ENCODE results near the gene EIF3CL. TPM values are rescaled to one million over a fixed set of nuclear protein-coding genes. Genes with fewer than 3 reads are reported as not detected.
"Not testable (repeated sequence)": the region's sequence is repeated elsewhere in the genome, so short reads cannot be mapped to it uniquely, and the experiment has no call there.

The EIF3CL gene
- total RNA-seq, 1 donor from 2014 or later = 88.7 TPM

DNA sequence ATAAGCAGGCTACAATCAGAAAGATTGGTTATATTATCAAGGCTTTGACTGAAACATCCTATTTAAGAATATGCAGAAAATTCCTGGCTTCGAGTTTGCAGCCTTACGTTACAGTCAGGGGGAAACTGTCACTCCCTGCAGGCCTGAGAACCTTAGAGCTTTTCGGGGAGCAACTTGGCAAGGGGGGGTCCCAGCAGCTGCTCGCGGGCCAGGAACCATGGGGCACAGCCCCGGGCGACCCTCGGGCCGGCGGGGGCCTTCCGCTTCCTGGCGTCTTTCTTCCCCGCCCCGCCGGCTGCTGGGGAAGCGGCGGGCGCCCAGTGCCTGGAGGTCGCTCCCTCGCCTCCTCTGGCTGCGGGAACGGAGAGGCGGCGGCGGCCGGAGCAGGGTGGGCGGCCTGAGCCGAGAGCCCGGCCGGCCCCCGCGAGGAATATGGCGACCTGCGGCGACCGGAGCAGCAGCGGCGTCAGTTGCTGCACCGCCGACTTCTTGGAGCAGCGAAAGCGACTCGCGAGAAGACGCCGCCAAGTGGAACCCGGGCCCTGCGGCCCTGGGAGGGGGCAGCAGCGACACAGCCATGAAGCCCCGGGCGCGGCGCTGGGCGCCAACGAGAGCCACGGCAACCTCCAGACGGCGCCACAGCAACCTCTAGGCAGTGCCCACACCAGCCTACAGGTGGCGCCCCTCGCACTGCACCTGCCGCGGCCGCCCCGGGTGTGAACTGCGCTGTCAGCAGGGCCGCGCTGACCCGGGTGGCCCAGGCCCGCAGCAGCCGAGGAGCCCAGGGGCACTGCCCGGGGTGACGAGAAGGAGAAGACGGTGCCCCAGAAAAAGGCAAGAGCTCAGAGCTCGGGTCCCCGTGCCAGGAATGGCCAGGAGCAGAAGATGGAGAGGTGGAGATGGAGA, 39.1 kb downstream of the EIF3CL start:
- not testable (repeated sequence) for DNase-seq (ENCODE audit: low spot score)

DNA sequence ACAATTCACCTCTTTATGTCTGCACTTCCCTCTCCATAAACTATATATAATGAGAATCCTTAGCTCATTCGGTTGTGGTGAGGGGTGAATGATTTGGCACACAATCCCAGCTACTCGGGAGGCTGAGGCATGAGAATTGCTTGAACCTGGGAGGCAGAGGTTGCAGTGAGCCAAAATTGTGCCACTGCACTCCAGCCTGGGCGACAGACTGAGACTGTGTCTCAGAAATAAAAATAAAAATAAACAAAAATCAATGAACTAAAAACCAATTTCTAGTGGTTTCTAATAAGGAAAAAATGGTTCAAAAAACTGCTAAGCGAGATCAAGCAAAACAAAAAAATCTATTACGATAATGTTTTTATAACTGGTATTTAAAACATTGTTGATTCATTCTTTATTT, 40.2 kb downstream of the EIF3CL start, which contains the start of gene NPIPB6:
TSS of gene NPIPB6 (minus strand) at position 101 of the 400 bp plus-strand sequence. CDS start 686 bp downstream, outside the sequence.
- DNase-seq (ENCODE audit: low spot score) = not testable (repeated sequence)

DNA sequence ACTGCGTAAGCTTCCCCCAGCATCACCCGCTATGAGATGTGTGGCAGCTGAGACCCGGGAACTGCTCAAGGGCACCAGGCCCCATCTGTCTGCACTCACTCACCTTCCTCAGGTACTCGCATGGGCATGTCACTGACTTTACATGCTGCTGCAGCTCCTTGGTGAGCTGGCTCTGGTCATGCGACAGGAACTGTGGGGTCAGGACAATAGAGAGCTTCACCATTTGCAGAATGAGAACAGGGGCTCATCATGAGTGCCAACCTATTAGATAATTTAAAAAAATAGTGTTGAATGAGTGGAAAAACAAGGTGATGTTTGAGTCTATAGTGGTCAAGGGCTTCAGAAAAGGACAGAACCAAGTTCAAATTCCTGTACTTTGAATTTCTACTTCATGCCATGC, 41.0 kb downstream of the EIF3CL start:
- not testable (repeated sequence) for DNase-seq (ENCODE audit: low spot score)

DNA sequence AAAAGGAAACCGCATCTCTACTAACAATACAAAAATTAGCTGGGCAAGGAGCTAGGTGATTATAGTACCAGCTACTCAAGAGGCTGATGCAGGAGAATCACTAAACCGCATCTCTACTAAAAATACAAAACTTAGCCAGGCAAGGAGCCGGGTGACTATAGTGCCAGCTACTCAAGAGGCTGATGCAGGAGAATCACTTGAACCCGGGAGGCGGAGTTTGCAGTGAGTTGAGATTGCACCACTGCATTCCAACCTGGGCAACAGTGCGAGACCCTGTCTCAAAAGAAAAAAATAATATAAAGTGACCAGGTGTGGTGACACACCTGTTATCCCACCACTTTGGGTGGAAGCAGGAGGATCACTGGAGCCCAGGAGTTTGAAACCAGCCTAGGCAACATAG, 65.4 kb downstream of the EIF3CL start:
- peak; percentile 5 for DNase-seq (ENCODE audit: low spot score)

DNA sequence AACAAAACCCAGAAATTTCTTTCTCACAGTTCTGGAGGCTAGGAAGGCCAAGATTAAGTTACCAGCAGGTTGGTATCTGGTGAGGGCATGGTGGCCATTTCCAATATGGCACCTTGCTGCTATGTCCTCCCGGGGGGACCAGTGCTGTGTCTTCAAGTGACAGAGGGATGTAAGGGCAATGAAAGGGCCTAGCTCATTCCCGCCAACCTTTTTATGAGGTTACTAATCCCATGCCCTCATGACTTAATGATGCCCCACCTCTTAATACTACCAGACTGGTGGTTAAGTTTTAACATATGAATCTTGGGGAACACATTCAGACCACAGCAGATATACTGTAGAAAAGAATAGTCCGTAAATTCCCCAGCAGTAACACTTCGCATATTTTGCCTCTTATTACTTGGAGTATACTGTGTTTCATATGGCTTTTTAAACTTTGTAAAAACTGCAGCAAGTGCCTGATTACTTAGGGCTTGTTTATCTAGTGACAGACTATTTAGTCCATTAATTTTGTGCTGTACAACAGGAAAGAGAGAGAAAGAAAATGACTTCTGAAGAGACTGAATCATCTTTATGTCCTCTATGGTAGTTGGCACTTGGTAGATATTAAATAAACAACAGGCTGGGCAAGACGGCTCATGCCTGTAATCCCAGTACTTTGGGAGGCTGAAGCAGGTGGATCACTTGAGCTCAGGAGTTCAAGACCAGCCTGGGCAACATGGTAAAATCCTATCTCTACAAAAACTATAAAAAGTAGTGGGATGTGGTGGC, 66.5 kb downstream of the EIF3CL start:
- DNase-seq (ENCODE audit: low spot score) = not testable (repeated sequence)

DNA sequence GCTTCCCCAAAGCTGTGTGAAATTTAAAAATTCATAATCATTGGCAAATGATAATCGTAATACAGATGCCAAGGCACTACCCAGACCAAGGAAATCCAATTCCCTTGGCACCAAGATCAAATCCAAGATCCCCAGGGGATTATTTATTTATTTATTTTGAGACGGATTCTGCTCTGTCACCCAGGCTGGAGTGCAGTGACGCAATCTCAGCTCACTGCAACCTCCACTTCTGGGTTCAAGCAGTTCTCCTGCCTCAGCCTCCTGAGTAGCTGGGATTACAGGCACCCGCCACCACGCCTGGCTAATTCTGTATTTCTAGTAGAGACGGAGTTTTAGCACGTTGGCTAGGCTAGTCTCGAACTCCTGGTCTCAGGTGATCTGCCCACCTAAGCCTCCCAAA, 68.0 kb downstream of the EIF3CL start:
- DNase-seq (ENCODE audit: low spot score) = peak; percentile 33

DNA sequence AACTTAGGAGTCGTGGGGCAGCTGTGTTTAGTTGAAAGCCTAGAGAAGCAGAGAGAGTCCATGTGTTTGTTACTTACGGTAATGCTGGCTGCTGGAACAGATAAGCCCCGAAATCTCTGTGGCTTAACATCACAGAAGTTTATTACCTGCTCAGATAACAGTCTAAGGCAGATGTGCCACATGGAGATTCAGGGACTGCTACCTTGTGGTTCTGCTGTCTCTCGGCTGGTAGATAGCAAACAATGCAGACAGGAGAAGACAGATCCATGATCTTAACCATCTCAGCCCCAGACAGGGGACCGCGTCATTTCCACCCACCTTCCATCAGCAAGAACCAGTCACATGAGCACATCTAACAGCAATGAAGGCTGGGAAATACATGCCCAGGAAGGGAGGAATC, 71.0 kb downstream of the EIF3CL start:
- not testable (repeated sequence) for DNase-seq (ENCODE audit: low spot score)

DNA sequence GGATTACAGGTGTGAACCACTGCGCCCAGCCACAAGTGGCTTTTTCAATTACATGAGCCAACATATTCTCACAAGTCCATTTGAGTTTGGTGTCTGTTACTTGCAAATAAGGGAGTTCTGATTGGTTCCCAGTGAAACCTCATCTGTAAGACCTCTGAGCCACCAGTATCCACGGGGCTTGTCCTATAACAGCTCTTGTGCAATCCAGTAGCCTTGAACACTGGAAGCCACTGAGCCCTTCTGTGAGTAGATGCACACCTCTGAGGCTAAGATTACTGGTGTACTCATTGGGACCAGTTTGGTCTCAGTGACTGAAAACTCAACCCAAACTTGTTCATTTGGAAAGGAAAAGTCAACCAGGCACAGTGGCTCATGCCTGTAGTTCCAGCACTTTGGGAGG, 72.7 kb downstream of the EIF3CL start:
- DNase-seq (ENCODE audit: low spot score) = not testable (repeated sequence)

DNA sequence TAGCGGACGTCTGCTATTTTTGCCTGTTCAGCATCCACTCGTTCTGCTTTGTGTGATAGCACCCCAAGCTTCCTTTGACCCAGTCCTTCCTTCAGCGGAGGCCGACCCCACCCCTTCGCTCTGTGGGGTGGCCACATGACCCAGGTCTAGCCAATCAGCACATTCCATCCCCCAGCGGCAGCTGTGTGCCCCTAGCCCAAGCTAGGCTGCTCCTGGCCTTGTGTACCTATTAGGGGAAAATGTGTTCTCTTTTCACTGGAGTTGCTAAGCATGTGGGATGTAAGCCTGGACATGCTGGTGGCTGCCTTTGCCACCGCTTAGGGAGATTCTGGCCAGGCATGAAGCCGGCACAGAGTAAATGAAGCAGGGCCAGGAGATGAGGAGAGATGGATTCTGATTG, 73.4 kb downstream of the EIF3CL start:
- DNase-seq (ENCODE audit: low spot score) = peak; percentile 55

Small RNA genes within 50 kb of the gene (microRNA-seq; reads per million reads assigned to microRNA genes)
- not detected for gene MIR6862-1 (ENCODE audit: borderline number of aligned reads)

Other genes starting within 250 kb of the EIF3CL start
- gene XPO6, start 191.9 kb downstream of the EIF3CL start, total RNA-seq = 127 TPM
- gene SBK1, start 111.3 kb downstream of the EIF3CL start, total RNA-seq = not detected
- gene NPIPB6, start 40.3 kb downstream of the EIF3CL start, total RNA-seq = 4.7 TPM
- not detected for gene NPIPB7, start 68.5 kb upstream of the EIF3CL start, total RNA-seq
- 25.2 TPM for gene CLN3, start 88.2 kb upstream of the EIF3CL start, total RNA-seq
- gene APOBR, start 90.8 kb upstream of the EIF3CL start, total RNA-seq = 4.1 TPM
- not detected for gene IL27, start 103.0 kb upstream of the EIF3CL start, total RNA-seq
- gene NUPR1, start 135.1 kb upstream of the EIF3CL start, total RNA-seq = 116 TPM
- gene SGF29, start 150.1 kb upstream of the EIF3CL start, total RNA-seq = 16.6 TPM
- gene SULT1A2, start 193.2 kb upstream of the EIF3CL start, total RNA-seq = 2.5 TPM
- gene SULT1A1, start 206.2 kb upstream of the EIF3CL start, total RNA-seq = 36.2 TPM
- 1.9 TPM for gene NPIPB8, start 234.2 kb upstream of the EIF3CL start, total RNA-seq